ENCODE measurements around the gene TIMMDC1. TPM values are rescaled to one million over a fixed set of nuclear protein-coding genes. Genes with fewer than 3 reads are reported as not detected.
A peak's percentile ranks its signal among the peaks of the same experiment; 100 is the strongest.

The TIMMDC1 gene
- total and polyA plus RNA-seq, 10 of the 15 experiments (the other 5 are each of a cell fraction or from before 2014, with no cell fraction given): 55.9 to 146 (median 72.1) TPM

DNA sequence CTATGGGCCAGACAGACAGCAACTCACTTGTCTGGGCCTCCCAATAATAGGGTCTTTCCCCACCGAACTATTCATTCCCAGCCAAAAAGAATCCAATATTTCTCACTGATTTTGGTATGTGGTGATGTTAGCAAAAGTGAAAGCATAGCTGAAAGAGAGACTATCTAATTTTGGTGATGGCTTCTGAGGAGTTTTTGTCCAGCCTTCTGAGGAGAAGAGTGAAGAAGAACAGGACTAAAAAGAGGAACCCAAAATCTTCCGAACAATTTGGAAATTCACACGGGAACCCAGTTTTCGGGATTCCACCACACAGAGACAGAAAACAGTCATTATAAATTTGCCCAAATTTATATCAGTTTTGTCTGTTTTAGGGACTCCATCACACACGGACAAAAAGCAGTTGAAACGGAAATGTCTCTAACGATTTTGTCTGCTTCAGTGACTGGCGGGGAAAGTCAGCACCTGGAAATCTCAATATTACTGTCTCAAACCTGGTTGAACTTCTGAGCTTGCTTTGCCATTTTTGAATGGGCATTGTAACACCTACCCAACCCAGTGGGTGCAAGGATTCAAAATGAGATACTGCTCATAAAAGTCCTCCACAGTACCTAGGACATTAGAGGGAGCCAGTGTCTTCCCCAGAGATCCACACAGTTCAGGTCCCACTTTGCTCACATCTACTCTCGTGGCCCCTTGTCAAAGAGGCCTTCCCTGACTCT lies 52.0 kb downstream of the TIMMDC1 start (continued):
- no peak for TF ChIP-seq SUPT20H (IDR thresholded peaks at IDR 0.05; ENCODE audit: borderline replicate concordance, control insufficient read depth, low read depth, low read length)
- TF ChIP-seq, protein P1, sequence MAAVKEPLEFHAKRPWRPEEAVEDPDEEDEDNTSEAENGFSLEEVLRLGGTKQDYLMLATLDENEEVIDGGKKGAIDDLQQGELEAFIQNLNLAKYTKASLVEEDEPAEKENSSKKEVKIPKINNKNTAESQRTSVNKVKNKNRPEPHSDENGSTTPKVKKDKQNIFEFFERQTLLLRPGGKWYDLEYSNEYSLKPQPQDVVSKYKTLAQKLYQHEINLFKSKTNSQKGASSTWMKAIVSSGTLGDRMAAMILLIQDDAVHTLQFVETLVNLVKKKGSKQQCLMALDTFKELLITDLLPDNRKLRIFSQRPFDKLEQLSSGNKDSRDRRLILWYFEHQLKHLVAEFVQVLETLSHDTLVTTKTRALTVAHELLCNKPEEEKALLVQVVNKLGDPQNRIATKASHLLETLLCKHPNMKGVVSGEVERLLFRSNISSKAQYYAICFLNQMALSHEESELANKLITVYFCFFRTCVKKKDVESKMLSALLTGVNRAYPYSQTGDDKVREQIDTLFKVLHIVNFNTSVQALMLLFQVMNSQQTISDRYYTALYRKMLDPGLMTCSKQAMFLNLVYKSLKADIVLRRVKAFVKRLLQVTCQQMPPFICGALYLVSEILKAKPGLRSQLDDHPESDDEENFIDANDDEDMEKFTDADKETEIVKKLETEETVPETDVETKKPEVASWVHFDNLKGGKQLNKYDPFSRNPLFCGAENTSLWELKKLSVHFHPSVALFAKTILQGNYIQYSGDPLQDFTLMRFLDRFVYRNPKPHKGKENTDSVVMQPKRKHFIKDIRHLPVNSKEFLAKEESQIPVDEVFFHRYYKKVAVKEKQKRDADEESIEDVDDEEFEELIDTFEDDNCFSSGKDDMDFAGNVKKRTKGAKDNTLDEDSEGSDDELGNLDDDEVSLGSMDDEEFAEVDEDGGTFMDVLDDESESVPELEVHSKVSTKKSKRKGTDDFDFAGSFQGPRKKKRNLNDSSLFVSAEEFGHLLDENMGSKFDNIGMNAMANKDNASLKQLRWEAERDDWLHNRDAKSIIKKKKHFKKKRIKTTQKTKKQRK (IDR thresholded peaks at IDR 0.05; ENCODE audit: low read depth, low read length): no peak
- no peak for TF ChIP-seq ZNF384 (IDR thresholded peaks at IDR 0.05; ENCODE audit: borderline replicate concordance, low read depth, low read length)
- no peak for TF ChIP-seq RCOR1 (conservative IDR thresholded peaks at IDR 0.05; ENCODE audit: low read depth, low read length)
- peak; percentile 57 for TF ChIP-seq YY1 (IDR thresholded peaks at IDR 0.05; ENCODE audit: low read depth, low read length)
- no peak for TF ChIP-seq NR2F1 (conservative IDR thresholded peaks at IDR 0.05)
- TF ChIP-seq, protein P2, sequence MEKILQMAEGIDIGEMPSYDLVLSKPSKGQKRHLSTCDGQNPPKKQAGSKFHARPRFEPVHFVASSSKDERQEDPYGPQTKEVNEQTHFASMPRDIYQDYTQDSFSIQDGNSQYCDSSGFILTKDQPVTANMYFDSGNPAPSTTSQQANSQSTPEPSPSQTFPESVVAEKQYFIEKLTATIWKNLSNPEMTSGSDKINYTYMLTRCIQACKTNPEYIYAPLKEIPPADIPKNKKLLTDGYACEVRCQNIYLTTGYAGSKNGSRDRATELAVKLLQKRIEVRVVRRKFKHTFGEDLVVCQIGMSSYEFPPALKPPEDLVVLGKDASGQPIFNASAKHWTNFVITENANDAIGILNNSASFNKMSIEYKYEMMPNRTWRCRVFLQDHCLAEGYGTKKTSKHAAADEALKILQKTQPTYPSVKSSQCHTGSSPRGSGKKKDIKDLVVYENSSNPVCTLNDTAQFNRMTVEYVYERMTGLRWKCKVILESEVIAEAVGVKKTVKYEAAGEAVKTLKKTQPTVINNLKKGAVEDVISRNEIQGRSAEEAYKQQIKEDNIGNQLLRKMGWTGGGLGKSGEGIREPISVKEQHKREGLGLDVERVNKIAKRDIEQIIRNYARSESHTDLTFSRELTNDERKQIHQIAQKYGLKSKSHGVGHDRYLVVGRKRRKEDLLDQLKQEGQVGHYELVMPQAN (conservative IDR thresholded peaks at IDR 0.05): no peak
- 0 out of 2 replicates have a peak, but pooled peaks have one; percentile 45 for TF ChIP-seq MEF2A (IDR thresholded peaks at IDR 0.05; ENCODE audit: insufficient read depth, low read depth, low read length)
- TF ChIP-seq, protein P3, sequence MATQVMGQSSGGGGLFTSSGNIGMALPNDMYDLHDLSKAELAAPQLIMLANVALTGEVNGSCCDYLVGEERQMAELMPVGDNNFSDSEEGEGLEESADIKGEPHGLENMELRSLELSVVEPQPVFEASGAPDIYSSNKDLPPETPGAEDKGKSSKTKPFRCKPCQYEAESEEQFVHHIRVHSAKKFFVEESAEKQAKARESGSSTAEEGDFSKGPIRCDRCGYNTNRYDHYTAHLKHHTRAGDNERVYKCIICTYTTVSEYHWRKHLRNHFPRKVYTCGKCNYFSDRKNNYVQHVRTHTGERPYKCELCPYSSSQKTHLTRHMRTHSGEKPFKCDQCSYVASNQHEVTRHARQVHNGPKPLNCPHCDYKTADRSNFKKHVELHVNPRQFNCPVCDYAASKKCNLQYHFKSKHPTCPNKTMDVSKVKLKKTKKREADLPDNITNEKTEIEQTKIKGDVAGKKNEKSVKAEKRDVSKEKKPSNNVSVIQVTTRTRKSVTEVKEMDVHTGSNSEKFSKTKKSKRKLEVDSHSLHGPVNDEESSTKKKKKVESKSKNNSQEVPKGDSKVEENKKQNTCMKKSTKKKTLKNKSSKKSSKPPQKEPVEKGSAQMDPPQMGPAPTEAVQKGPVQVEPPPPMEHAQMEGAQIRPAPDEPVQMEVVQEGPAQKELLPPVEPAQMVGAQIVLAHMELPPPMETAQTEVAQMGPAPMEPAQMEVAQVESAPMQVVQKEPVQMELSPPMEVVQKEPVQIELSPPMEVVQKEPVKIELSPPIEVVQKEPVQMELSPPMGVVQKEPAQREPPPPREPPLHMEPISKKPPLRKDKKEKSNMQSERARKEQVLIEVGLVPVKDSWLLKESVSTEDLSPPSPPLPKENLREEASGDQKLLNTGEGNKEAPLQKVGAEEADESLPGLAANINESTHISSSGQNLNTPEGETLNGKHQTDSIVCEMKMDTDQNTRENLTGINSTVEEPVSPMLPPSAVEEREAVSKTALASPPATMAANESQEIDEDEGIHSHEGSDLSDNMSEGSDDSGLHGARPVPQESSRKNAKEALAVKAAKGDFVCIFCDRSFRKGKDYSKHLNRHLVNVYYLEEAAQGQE (IDR thresholded peaks at IDR 0.05; ENCODE audit: low read depth, low read length): no peak
- no peak; the same call in 1 of the 2 replicates for TF ChIP-seq TARDBP (IDR thresholded peaks at IDR 0.05; ENCODE audit: borderline replicate concordance)
- TF ChIP-seq, protein P4, sequence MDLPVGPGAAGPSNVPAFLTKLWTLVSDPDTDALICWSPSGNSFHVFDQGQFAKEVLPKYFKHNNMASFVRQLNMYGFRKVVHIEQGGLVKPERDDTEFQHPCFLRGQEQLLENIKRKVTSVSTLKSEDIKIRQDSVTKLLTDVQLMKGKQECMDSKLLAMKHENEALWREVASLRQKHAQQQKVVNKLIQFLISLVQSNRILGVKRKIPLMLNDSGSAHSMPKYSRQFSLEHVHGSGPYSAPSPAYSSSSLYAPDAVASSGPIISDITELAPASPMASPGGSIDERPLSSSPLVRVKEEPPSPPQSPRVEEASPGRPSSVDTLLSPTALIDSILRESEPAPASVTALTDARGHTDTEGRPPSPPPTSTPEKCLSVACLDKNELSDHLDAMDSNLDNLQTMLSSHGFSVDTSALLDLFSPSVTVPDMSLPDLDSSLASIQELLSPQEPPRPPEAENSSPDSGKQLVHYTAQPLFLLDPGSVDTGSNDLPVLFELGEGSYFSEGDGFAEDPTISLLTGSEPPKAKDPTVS (IDR thresholded peaks at IDR 0.05; ENCODE audit: low read depth, low read length): no peak
- TF ChIP-seq BACH1 (IDR thresholded peaks at IDR 0.05; ENCODE audit: borderline replicate concordance): no peak
- TF ChIP-seq JUND (IDR thresholded peaks at IDR 0.05; ENCODE audit: low read depth, low read length): no peak
- no peak for TF ChIP-seq BRCA1 (IDR thresholded peaks at IDR 0.05; ENCODE audit: low read depth, low read length)
- TF ChIP-seq, protein P5, sequence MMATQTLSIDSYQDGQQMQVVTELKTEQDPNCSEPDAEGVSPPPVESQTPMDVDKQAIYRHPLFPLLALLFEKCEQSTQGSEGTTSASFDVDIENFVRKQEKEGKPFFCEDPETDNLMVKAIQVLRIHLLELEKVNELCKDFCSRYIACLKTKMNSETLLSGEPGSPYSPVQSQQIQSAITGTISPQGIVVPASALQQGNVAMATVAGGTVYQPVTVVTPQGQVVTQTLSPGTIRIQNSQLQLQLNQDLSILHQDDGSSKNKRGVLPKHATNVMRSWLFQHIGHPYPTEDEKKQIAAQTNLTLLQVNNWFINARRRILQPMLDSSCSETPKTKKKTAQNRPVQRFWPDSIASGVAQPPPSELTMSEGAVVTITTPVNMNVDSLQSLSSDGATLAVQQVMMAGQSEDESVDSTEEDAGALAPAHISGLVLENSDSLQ (IDR thresholded peaks at IDR 0.05): no peak
- no peak for TF ChIP-seq RB1 (IDR thresholded peaks at IDR 0.05; ENCODE audit: borderline replicate concordance)

All from GM12878 (cell line).